Erythroblast (primary cell): ENCODE data around the gene ZCWPW1.

Experiments used
- GATA1 ChIP-seq: IDR thresholded peaks from 2 replicates; pipeline ENCODE4 v1.6.1; 2011; ENCODE audit warnings: low read depth, mild to moderate bottlenecking, control low read depth, low read length, moderate library complexity
- POLR2A ChIP-seq: IDR thresholded peaks from 2 replicates; pipeline ENCODE4 v1.6.1; 2011; ENCODE audit warnings: mild to moderate bottlenecking, low read length

DNA sequence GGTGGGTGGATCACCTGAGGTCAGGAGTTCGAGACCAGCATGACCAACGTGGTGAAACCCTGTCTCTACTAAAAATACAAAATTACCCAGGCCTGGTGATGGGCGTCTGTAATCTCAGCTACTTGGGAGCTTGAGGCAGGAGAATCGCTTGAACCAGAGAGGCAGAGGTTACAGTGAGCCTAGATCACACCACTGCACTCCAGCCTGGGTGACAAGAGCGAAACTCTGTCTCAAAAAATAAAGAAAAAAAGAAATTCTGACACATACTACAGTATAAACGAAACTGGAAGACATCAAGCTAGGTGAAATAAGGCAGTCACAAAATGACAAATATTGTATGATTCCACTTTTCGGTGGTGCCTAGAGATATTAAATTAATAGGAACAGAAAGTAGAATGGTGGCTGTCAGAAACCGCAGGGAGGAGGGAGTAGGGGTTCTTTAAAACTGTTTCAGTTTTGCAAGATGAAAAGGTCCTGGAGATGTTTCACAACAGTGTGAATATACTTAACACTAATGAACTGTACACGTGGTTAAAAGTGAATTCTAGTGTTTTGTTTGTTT lies 32.0 kb downstream of the ZCWPW1 start:
- no peak for TF ChIP-seq POLR2A
- no peak for TF ChIP-seq GATA1
